Fibroblast of villous mesenchyme (primary cell): ENCODE data around the gene MTG1. TPM values are rescaled to one million over a fixed set of nuclear protein-coding genes. Genes with fewer than 3 reads are reported as not detected.
"Not testable (repeated sequence)": the region's sequence is repeated elsewhere in the genome, so short reads cannot be mapped to it uniquely, and the experiment has no call there.

Experiments used
- DNase-seq: peaks from one replicate; pipeline ENCODE4 v3.0.0-alpha.2; 2010; ENCODE audit warnings: low read depth
- H3K4me3 ChIP-seq: 2 replicates; pipeline ENCODE4 v1.5.1; 2011; ENCODE audit warnings: low read depth, mild to moderate bottlenecking, low read length
- total RNA-seq: library from RNA; depleted of rRNA; stranded (reverse); fragments of >200 nt; gene quantifications from 2 replicates; pipeline ENCODE4 v1.2.3, GENCODE V29; 2012
- TF ChIP-seq, protein P1 (sequence below): IDR thresholded peaks from 2 replicates; pipeline ENCODE4 v1.5.1; 2012; ENCODE audit warnings: low read depth, mild to moderate bottlenecking, low read length; ENCODE audit not compliant: insufficient read depth

The MTG1 gene
- total RNA-seq, 1 donor = 22.5 TPM

DNA sequence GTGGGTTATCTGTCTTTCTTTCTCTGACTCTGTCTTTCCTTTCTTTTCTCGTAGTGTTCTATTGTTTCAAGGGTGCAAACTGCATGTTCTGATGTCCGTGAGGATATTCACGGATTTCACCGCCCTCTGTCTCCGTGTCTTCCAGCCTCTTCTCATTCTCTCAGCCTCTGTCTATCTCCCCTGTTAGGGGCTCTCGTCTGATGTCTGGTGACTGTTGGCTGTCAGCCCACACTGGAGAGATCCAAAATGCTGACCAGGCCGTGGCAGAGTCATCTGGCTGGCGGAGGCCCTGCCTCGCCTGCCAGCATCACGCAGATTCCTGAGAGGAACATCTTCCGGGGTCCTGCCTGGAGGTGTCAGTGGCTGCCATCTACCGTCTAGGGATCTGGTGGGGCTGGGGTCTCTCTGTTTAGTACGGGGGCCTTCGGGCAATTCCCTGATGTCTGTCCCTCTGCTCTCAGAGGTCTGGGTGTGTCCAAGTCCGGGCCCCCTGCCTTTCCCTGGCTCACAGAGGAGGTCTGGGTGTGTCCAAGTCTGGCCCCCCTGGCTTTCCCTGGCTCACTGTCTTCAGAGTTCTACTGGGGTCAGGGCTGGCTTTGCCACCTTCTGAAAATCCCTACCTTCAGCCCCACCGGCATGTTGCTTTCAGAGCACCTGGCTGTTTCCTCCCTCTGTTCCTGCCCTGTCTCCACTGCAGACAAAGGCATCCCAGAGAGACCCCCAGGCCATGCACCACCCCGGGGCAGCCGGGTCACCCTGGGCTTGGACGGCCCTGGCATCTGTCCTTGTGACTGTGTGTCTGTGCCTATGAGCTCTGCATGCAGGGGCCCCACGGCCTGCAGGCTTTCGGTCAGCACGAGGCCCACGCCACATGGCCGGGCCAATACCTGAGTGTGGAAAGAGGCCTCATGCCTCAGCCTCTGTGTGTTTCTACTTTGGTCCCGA lies 45.8 kb downstream of the MTG1 start:
- no peak overlapping the region for H3K4me3 ChIP-seq
- DNase-seq = no peak
- TF ChIP-seq, protein P1, sequence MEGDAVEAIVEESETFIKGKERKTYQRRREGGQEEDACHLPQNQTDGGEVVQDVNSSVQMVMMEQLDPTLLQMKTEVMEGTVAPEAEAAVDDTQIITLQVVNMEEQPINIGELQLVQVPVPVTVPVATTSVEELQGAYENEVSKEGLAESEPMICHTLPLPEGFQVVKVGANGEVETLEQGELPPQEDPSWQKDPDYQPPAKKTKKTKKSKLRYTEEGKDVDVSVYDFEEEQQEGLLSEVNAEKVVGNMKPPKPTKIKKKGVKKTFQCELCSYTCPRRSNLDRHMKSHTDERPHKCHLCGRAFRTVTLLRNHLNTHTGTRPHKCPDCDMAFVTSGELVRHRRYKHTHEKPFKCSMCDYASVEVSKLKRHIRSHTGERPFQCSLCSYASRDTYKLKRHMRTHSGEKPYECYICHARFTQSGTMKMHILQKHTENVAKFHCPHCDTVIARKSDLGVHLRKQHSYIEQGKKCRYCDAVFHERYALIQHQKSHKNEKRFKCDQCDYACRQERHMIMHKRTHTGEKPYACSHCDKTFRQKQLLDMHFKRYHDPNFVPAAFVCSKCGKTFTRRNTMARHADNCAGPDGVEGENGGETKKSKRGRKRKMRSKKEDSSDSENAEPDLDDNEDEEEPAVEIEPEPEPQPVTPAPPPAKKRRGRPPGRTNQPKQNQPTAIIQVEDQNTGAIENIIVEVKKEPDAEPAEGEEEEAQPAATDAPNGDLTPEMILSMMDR = no peak

- no peak overlapping the region for H3K4me3 ChIP-seq
- TF ChIP-seq, protein P1 = no peak
- no peak for DNase-seq
Observed at GRCh38 chr10:133440633-133441285, 46.8 kb downstream of the MTG1 start.

GRCh38 chr10:133441356-133441755 lies 47.4 kb downstream of the MTG1 start:
- not testable (repeated sequence) for H3K4me3 ChIP-seq, DNase-seq

GRCh38 chr10:133441780-133442179 lies 47.8 kb downstream of the MTG1 start:
- TF ChIP-seq, protein P1 = no peak
- DNase-seq = no peak
- H3K4me3 ChIP-seq = no peak overlapping the region

- DNase-seq = no peak
- H3K4me3 ChIP-seq = no peak overlapping the region
- TF ChIP-seq, protein P1 = no peak
Observed at GRCh38 chr10:133442191-133442966, 48.4 kb downstream of the MTG1 start.

DNA sequence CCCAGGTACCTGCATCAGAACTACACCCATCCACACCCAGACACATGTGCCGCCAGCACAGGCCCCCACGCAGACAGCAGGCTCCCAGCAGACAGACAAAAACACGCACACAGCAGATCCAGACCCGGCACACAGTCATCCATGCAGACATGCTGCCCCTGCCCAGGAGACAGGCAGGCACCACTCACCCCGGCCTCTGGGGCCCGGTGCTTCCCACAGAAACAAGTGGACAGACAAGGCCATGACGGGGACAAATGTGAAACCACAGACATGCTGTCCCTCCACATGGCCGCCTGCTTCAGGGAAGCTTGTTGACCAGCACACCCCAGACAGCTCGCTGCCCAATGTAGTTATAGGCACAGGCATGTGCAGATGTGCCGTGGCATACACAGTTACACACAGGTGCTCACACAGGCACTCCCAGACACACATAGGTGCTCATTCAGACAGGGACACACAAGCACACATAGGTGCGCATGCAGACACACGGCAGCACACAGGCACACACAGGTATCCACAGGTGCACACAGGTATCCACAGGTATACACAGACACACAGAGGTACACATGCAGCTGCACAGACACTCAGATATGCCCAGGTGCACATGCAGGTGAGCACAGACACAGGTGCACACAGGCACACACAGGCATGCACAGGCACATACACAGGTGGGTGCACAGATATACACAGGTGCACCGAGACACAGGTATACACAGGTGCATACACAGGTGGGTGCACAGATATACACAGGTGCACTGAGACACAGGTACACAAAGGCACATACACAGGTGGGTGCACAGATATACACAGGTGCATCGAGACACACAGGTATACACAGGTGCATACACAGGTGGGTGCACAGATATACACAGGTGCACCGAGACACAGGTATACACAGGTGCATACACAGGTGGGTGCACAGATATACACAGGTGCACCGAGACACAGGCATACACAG lies 49.3 kb downstream of the MTG1 start:
- TF ChIP-seq, protein P1 = no peak
- H3K4me3 ChIP-seq = no peak overlapping the region
- DNase-seq = no peak
